Fibroblast of upper back skin (primary cell): ENCODE results near the gene ZPLD1.

ENCODE experiments used
- DNase-seq: peaks from one replicate; pipeline ENCODE4 v3.0.0-alpha.2; 2013

Gene ZPLD1

DNA sequence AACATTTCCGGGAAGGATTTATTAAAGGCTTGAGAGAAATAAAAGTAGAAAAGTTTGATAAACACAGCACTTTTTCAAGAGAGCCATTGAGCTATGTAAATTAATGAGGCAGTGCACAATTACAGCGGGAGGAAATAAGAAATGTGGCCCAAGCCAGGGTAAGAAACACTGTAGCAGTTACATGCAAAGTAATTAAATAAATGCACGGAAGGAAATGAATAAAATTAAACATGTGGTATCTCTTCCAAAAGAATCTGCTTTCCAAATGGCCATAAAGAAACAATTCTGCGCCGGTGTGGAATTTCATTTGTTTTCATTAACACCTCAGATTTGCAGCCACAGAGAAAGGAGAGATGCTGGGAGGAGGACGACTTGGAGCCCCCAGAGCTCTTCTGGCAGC, 35.3 kb downstream of the ZPLD1 start:
- no peak for DNase-seq

DNA sequence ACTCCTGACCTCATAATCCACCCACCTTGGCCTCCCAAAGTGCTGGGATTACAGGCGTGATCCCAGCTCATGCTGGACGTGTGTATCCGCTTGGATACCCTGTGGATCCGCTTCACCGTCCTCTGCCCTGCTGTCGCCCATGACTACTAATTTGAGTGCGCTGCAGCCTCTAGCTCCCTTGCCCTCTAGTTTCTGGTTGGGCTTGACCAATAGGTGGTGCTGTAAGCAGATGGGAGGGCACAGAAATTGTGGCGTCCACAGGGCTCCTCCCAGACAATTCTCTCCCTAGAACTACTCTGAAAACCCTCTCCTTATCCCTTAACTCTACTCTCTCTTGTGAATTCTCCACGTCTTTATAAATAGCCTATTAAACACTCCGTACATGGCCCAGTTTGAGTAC, 36.2 kb downstream of the ZPLD1 start:
- DNase-seq = no peak

- no peak for DNase-seq
Observed at GRCh38 chr3:102471491-102471890, 36.7 kb downstream of the ZPLD1 start.

GRCh38 chr3:102473648-102474047, 38.8 kb downstream of the ZPLD1 start:
- DNase-seq = no peak

GRCh38 chr3:102474207-102474606, 39.4 kb downstream of the ZPLD1 start:
- no peak for DNase-seq

- DNase-seq = no peak
Observed at GRCh38 chr3:102476198-102476597, 41.4 kb downstream of the ZPLD1 start.

GRCh38 chr3:102478160-102478559, 43.3 kb downstream of the ZPLD1 start:
- no peak for DNase-seq

DNA sequence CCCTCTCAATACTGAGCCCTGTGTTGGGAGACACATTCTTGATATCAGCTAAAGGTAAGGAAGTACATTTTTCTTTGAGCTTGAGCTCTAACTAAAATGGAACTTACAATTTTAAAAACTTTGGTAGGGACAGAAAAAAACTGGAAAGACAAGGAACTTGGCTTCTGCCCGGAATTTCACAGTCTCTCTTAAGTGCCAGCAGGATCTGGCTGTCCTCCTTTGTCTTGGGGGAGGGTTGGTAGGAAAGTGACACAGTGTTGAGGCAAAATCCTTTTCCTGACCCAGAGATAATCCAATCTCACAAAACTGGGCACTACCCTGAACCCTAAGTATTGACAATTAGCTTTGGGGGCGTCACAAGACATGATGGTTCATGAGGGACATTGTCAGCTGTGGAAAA, 45.3 kb downstream of the ZPLD1 start:
- DNase-seq = no peak

- no peak for DNase-seq
Observed at GRCh38 chr3:102481050-102481449, 46.2 kb downstream of the ZPLD1 start.

GRCh38 chr3:102483556-102483955, 48.7 kb downstream of the ZPLD1 start:
- DNase-seq = no peak

GRCh38 chr3:102484363-102484762, 49.5 kb downstream of the ZPLD1 start:
- DNase-seq = no peak

DNA sequence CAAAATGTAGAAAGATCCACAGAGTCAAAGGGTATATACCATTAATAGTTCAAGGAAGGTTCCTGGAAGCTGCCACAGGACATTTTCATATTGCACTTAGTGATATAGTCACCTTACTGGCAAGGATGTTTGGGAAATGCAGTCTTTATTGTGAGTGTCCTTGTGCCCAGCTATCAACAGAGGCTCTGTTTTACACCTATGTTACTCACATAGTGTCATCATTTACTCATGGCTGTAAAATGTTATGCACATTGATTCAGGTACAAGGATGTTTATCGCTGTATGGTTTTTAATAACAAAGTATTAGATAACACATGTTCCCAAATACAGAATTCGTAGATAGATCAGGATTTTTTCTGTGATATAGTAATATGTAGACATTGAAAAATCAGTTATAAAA, 50.9 kb downstream of the ZPLD1 start:
- DNase-seq = no peak

DNA sequence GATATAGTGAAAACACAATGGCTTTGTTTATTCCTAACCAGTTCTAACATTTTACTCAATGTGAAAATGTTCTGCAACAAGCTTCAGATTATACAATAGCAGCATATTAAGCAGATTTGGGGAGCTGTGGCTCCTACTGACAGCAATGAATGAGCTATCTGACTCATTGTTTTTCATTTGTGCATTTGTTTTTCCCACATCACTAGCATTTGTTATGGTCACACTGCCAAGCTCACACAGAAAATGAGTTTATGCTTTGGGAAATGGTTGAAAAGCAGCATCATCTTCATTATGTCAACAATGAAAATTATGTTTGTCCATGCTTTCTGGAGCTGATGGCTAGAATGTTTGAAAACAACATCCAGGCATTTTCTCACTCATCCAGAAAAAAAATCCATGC, 53.5 kb downstream of the ZPLD1 start:
- DNase-seq = no peak

DNA sequence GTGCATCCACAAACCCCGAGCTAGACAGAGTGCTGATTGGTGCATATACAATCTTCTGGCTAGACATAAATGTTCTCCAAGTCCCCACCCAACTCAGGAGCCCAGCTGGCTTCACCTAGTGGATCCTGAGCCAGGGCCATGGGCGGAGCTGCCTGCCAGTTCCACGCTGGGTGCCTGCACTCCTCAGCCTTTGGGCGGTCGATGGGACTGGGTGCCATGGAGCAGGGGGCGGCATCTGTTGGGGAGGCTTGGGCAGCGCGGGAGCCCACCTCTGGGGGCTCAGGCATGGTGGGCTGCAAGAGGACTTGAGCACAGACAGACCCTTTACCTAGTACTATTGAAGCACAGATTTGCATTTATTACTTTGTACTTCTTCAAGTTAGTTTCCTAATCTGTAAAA, 57.5 kb downstream of the ZPLD1 start:
- no peak for DNase-seq

DNA sequence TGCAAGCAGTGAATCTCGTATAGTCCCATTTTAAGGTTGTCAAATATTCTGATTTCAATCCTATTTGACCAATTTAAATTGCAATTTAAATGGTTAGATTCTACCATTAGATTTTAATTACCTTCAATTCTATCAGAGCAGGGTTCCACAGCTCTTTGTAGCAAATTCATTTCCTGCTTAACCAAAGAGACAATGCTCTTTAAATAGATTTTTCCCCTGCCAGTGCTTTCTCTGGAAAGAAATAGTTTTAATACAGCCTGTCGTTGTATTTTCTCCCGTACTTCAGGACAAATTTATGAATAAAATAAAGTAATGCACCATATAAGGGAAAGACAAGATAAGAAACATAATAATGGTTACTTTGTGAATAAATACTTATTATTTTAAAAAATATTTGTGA, 62.8 kb downstream of the ZPLD1 start:
- DNase-seq = no peak

GRCh38 chr3:102505542-102505941, 70.7 kb downstream of the ZPLD1 start:
- no peak for DNase-seq

GRCh38 chr3:102510663-102511062, 75.8 kb downstream of the ZPLD1 start:
- DNase-seq = no peak

GRCh38 chr3:102511168-102511567, 76.4 kb downstream of the ZPLD1 start:
- DNase-seq = no peak

DNA sequence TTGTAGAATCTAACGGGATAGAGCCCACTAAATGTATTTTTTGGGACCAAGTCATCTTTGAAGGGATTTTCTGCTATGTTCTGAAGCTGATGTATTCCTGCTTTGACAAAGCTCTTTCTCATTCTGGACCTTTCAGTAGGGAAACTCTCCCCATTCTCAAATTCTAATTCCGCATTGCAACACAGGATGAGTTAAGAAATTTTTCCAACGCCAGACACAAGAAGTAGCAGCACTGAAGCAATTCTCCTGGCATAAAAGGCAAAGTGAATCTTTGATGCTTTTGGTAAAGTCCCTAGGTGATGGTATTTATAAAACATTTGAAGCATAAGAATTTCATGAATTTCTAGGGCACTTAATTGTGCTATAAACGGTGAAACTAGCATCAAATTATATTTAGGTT, 76.8 kb downstream of the ZPLD1 start:
- no peak for DNase-seq

- DNase-seq = peak; percentile 3
Observed at GRCh38 chr3:102512734-102513504, 78.1 kb downstream of the ZPLD1 start.

GRCh38 chr3:102514241-102514640, 79.4 kb downstream of the ZPLD1 start:
- no peak for DNase-seq

DNA sequence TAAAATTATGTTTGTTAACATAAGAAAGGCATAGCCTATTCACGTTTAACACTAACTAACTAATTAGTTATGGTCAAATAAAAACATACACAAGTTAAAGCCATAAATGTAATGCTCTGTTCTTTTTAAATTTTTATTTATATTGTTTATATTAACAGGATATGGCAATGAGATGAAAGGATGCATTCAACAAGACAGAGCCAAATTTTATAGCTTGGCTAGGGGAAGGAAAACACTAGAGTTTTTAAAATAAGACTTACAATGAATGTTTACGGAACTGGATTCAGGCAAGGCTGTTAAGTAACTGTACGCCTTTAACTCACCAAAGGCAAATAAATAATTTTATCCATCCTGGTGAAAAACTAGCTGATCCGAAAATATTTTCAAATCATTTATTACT, 86.4 kb downstream of the ZPLD1 start:
- no peak for DNase-seq

GRCh38 chr3:102525624-102526023, 90.8 kb downstream of the ZPLD1 start:
- DNase-seq = no peak

- DNase-seq = no peak
Observed at GRCh38 chr3:102526865-102527264, 92.0 kb downstream of the ZPLD1 start.

DNA sequence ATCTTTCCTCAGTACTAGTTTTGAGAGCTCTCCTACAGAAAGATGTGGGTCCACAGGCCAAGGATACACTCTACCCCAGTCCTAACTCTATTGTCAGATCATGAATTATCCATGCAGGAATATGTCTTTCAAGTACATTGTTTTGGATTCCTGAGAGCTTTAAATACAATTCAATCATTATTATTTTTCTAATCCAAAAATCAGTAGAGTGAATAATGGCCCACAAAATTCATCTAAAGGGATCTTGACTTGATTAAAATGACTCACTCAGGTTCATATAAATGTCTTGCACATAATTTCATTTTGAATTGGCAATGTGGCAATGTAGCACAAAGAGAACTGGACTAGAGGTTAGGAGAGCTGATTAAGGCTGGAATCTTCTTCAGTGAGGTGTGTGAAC, 93.9 kb downstream of the ZPLD1 start:
- DNase-seq = no peak
